Endometrial microvascular endothelial cells (primary cell): Measurements from ENCODE around the gene GSTCD. TPM values are rescaled to one million over a fixed set of nuclear protein-coding genes. Genes with fewer than 3 reads are reported as not detected.
"Not testable (repeated sequence)": the region's sequence is repeated elsewhere in the genome, so short reads cannot be mapped to it uniquely, and the experiment has no call there.

Source experiments
- in situ Hi-C: cut with HindIII; loops from 2 replicates; pipeline ENCODE4 v1.10.0; 2017; ENCODE audit warnings: low sequenced_read_pairs, low pct_unique_long_range_greater_than_20kb; ENCODE audit errors: inconsistent ontology term
- total RNA-seq: library from RNA; depleted of rRNA; stranded (reverse); fragments of >200 nt; gene quantifications from one replicate; pipeline ENCODE4 v1.2.3, GENCODE V29; 2015; ENCODE audit errors: inconsistent ontology term

GSTCD gene
- total RNA-seq, 1 donor from 2014 or later: 16.5 TPM

GRCh38 chr4:105710678-105711077, 2.1 kb downstream of the GSTCD start:
- in situ Hi-C loops: no loop called here

DNA sequence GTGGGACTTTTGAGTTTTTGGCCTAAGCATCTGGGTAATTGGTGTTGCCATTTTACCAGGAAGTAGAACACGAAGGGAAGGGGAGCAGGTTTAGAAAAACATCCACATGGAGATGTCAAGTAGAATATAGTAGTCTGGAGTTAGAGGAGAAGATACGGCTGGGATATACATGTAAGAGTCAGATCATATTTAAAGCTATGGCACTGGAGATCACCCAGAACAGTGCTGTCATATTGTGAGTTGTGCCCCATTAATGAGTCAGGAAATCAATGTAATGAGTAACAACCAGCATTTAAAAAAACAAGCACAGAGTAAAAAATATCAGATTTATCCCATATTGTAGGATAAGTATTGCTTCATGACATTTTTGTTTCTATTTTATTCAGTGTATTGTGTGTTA, 4.2 kb downstream of the GSTCD start:
- in situ Hi-C loops: no loop called here

- in situ Hi-C loops: no loop called here
Observed at GRCh38 chr4:105714071-105714521, 5.5 kb downstream of the GSTCD start.

DNA sequence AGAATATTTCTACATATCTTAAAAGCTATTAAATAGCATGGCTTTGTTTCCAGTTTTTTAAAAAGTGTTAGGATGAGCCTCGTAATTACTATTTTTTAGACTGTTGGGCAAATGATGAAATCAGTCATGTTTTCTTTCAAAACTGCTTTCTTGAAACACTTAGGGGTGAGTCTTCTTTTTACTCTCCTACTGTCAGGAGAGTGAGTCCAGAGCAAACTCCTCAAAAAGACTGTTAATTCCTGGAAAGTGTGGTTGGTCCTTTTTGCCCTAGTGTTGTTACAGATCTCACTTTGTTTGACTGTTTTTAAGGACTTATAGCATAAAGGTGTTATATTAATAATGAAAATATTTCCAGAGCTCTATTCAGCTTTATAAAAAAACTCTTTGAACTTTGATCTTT, 6.3 kb downstream of the GSTCD start:
- in situ Hi-C loops: no loop called here

GRCh38 chr4:105715692-105716278, 7.2 kb downstream of the GSTCD start:
- in situ Hi-C loops: no loop called here

GRCh38 chr4:105719204-105719603, 10.6 kb downstream of the GSTCD start:
- in situ Hi-C loops: no loop called here

- in situ Hi-C loops: no loop called here
Observed at GRCh38 chr4:105725623-105726022, 17.0 kb downstream of the GSTCD start.

DNA sequence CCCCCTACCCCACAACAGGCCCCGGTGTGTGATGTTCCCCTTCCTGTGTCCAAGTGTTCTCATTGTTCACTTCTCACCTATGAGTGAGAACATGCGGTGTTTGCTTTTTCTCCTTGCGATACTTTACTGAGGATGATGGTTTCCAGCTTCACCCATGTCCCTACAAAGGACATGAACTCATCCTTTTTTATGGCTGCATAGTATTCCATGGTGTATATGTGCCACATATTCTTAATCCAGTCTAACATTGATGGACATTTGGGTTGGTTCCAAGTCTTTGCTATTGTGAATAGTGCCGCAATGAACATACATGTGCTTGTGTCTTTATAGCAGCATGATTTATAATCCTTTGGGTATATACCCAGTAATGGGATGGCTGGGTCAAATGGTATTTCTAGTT, 21.3 kb downstream of the GSTCD start:
- in situ Hi-C loops: not testable (repeated sequence)

- in situ Hi-C loops: not testable (repeated sequence)
Observed at GRCh38 chr4:105735217-105735616, 26.6 kb downstream of the GSTCD start.

DNA sequence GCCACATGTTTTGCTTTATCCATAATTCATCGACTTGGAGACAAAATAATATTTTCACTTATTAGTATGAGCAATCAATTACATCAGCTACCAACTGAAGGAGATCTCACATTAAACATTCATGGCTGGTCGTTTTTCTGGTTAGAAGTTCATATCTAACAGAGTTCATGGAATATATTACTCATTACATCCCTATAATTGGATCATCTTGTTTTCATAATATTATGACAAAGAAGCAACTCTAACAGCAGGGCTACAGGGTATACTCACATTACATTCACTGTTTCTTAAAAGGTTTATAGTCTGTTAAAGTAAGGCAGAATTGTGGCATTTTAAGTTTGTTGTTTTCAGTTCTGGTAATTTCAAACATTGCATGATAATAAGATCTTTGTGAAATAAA, 33.0 kb downstream of the GSTCD start:
- in situ Hi-C loops: no loop called here

DNA sequence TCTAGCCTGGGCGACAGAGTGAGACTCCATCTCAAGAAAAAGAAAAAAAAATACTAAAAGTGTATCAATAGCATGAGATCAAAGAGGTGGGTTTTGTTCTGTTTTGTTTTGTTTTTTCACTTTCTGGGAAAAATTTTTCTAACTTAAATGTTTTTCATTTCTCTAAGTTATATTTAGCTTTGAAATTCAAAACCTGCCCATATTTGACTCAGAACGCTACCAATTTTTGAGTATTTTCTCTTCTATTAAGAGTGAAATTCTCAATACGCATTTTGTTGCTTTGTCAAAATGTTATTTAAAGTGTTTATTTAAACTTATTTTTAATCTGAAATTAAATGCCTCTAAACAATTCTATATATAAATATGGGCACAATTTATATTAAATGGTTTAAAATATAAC, 39.6 kb downstream of the GSTCD start:
- in situ Hi-C loops: no loop called here

GRCh38 chr4:105751718-105752299, 43.2 kb downstream of the GSTCD start:
- in situ Hi-C loops: no loop called here

- in situ Hi-C loops: no loop called here
Observed at GRCh38 chr4:105753361-105753760, 44.8 kb downstream of the GSTCD start.

- in situ Hi-C loops: no loop called here
Observed at GRCh38 chr4:105755375-105755774, 46.8 kb downstream of the GSTCD start.

DNA sequence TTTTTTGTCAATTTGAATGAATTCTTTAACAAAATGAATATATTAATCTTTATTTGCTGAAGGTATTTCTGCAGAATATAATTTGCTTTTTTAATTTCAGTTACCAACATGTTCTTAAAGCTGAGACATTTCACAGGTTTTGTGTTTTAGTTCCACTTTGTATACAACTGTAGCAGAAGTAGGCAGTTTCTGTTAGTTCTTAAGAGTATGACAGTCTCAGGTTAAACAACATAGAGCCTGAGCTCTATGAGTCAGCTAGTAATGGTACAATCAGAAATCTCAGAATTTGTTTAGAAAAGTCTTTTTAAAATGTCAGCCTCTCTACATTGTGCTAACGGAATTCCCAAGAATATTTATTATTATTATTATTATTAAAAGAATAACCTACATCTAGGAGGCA, 50.4 kb downstream of the GSTCD start:
- in situ Hi-C loops: no loop called here

DNA sequence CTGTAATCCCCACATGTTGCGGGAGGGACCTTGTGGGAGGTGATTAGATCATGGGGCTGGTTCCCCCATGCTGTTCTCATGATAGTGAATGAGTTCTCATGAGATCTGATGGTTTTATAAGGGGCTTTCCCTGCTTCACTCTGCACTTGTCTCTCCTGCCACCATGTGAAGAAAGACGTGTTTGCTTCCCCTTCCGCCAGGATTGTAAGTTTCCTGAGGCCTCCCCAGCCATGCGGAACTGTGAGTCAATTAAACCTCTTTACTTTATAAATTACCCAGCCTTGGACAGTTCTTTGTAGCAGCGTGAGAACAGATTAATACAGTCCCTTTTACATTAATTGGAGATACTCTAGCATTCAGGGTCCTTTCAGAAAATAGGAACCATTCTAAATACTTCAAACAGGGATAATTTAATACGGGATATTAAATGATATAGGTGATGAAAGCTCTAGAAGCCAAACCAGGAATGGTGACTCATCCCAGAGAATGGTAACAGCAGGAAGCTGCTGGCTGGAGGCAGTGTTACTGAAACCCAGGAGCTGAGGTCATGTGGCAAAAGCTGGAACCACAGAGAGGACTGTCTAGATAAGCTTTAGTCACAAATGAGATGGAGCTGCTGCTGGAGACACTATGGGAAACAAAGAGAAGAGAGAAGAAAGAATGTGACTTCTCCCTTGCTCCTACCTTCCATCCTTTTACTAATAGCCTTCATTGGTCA, 57.3 kb downstream of the GSTCD start:
- in situ Hi-C loops: no loop called here

DNA sequence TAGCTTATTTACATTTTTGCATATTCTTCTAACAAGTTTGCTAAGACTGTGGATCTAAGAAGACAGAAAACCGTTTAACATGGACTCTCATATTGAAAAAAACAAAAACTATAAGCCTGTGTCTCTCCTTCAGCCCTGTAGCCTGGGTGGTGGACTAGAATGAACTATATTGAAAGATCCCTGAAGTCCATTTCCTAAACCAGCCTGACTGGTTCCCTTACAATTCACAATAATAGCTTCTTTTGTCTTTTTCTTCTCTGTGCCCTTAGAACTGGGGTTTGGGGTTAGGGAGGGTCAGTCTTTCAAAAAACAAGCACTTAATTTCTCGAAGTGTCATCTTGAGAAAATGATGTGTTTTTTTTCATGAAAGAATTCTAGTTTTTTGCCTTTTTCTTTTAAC, 59.0 kb downstream of the GSTCD start:
- in situ Hi-C loops: no loop called here

GRCh38 chr4:105770524-105770923, 61.9 kb downstream of the GSTCD start:
- in situ Hi-C loops: not testable (repeated sequence)

DNA sequence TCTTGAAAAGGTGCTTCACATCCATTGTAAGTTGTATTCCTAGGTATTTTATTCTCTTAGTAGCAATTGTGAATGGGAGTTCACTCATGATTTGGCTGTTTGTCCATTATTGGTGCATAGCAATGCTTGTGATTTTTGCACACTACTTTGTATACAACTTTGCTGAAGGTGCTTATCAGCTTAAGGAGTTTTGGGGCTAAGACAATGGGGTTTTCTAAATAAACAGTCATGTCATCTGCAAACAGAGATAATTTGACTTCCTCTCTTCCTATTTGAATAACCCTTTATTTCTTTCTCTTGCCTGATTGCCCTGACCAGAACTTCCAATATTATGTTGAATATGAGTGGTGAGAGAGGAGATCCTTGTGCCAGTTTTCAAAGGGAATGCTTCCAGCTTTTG, 63.5 kb downstream of the GSTCD start:
- in situ Hi-C loops: not testable (repeated sequence)

- in situ Hi-C loops: not testable (repeated sequence)
Observed at GRCh38 chr4:105775760-105776415, 67.3 kb downstream of the GSTCD start.
